AG04449 (cell line): ENCODE measurements around the gene NXPE4.

Experiments
- CTCF ChIA-PET: fragments of 350-600 bp; formaldehyde crosslinking; extraction: SDS; loops from one replicate; lab custom pipeline; 2021; ENCODE audit warnings: antibody characterized with exemption; lab: Yijun Ruan, JAX
- POLR2A ChIA-PET: fragments of 400-600, 350-600 bp; formaldehyde crosslinking; extraction: SDS; loops from one replicate; lab custom pipeline; 2020; ENCODE audit warnings: antibody characterized with exemption, inconsistent platforms; lab: Yijun Ruan, JAX
- DNase-seq: peaks from one replicate; pipeline ENCODE4 v3.0.0-alpha.2; 2010; ENCODE audit warnings: low read depth, low spot score
- H3K4me3 ChIP-seq: 2 replicates; pipeline ENCODE4 v1.5.1; 2011; ENCODE audit warnings: low read depth, mild to moderate bottlenecking, control low read depth, low read length
- CTCF ChIP-seq: IDR thresholded peaks from one replicate; pipeline ENCODE4 v1.5.1; 2011; ENCODE audit warnings: mild to moderate bottlenecking, moderate library complexity, low read length, control low read depth, inconsistent platforms; ENCODE audit not compliant: insufficient read depth; ENCODE audit errors: missing control alignments

Gene NXPE4

DNA sequence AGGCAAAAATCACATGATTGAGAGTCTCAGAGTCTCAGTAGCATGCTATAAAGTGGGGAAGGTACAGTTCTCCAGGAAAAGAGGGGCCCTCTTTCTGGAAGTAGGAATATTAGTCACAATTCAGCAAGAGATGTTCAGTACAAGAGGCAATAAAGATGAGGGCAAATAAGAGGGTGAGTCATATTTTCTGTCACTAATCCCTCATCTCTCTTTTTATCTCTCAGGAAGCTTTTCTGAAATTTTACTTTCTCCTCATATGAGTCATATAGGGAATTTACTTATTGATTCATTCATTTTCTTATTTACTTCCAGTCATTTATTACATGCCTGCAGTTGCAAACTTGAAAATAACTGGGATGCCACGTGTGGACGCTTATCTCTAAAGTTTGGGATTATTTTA, 32.5 kb downstream of the NXPE4 start:
- POLR2A ChIA-PET = no interaction called here

DNA sequence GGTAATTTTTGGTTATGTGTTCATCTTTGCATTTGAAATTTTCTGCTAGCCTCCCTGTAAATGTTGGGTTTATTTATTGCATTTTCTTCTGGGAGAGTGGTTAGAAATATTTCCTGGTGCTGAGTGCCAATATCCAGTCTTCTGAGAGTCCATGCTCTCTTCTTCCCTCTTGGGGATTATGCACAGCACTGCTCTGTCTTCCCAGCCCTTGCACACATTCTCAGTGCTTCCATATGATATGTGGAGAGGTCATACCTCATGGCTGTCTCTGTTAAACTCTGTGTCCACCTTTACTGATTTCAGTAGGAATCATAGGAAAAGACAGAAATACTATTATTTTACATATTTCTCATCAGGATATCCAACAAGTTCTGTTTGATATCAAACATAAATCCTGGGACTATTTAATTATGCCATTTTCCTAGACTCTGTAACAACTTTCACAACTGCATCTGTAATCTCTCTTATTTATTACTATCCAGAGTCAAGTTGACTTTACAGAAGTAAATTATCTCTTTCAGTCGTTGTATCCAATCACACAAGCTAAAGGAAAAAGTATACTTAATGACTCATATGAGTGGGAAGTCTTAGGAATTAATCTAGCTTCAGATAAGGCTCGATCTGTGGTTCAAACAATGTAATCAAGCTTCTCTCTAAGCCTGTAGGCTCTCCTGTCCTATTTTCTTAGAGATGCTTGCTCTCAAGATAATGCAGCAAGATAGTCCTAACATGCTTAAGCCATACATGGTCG, 33.2 kb downstream of the NXPE4 start:
- ChIA-PET POLR2A (no interaction called here), CTCF (no interaction called here)
- TF ChIP-seq CTCF = no peak
- DNase-seq = peak; percentile 14
- H3K4me3 ChIP-seq = no peak overlapping the region

More for the DNA sequence above, 32.5 kb downstream of the NXPE4 start:
- no peak overlapping the region for H3K4me3 ChIP-seq
- CTCF ChIA-PET = no interaction called here
- TF ChIP-seq CTCF = no peak
- DNase-seq = no peak

- no peak within 1 kb of the TSS for H3K4me3 ChIP-seq
- no peak for TF ChIP-seq CTCF
- ChIA-PET CTCF (no interaction called here), POLR2A (no interaction called here)
- no peak for DNase-seq
Measured at GRCh38 chr11:114559425-114560310, 35.9 kb downstream of the NXPE4 start, which contains the start of gene NXPE1. Gene NXPE1 (minus strand): TSS chr11:114559881. CDS start chr11:114551201, 8,680 bp downstream.

GRCh38 chr11:114556135-114556534, 39.5 kb downstream of the NXPE4 start:
- POLR2A ChIA-PET = no interaction called here
- CTCF ChIA-PET = no interaction called here
- no peak for TF ChIP-seq CTCF
- DNase-seq = no peak
- no peak overlapping the region for H3K4me3 ChIP-seq

- no peak for DNase-seq
- ChIA-PET CTCF (no interaction called here), POLR2A (no interaction called here)
- TF ChIP-seq CTCF = no peak
- H3K4me3 ChIP-seq = no peak overlapping the region
Measured at GRCh38 chr11:114553642-114554041, 41.9 kb downstream of the NXPE4 start.

DNA sequence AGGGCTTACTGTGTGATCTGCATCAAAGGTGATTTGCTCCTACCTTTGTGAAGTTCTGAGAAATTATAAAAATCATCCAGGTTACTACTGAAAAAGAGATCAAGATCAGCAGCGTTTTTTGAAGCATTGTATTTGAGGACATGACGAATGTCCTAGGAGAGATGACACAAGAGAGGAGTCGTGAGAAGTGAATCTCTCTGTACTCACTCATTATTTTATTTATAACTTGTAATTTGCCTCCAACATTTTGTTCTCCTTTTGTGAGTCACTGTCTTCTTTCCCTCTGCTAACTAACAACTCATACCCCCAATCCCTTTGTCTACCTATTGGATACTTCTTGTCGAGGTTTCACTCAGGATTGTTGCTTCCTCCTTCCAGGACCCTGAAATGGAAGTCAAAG, 44.5 kb downstream of the NXPE4 start:
- ChIA-PET POLR2A (no interaction called here), CTCF (no interaction called here)
- H3K4me3 ChIP-seq = no peak overlapping the region
- no peak for TF ChIP-seq CTCF
- no peak for DNase-seq
